GM21576 (cell line): ENCODE data around the gene PLEKHG2.

Experiments used
- ATAC-seq: cut with Tn5 transposase; IDR thresholded peaks from one replicate; pipeline ENCODE4 v1.9.1; 2021; ENCODE audit warnings: mild to moderate bottlenecking, moderate library complexity; ENCODE audit not compliant: unreplicated experiment

PLEKHG2 gene

GRCh38 chr19:39403331-39404312 is 8.8 kb upstream of the PLEKHG2 start:
- ATAC-seq = peak; percentile 14

- ATAC-seq = no peak
These were observed 7.1 kb upstream of the PLEKHG2 start for GRCh38 chr19:39405261-39405957.

- ATAC-seq = no peak
These were observed 6.4 kb upstream of the PLEKHG2 start for GRCh38 chr19:39405958-39406655.

GRCh38 chr19:39406656-39407409 is 5.6 kb upstream of the PLEKHG2 start, which contains the start of gene ZFP36:
TSS of gene ZFP36 (plus strand) at chr19:39406847. CDS start at chr19:39406905, 58 bp downstream.
- no peak for ATAC-seq

GRCh38 chr19:39407410-39407659 is 5.1 kb upstream of the PLEKHG2 start:
- ATAC-seq = no peak

DNA sequence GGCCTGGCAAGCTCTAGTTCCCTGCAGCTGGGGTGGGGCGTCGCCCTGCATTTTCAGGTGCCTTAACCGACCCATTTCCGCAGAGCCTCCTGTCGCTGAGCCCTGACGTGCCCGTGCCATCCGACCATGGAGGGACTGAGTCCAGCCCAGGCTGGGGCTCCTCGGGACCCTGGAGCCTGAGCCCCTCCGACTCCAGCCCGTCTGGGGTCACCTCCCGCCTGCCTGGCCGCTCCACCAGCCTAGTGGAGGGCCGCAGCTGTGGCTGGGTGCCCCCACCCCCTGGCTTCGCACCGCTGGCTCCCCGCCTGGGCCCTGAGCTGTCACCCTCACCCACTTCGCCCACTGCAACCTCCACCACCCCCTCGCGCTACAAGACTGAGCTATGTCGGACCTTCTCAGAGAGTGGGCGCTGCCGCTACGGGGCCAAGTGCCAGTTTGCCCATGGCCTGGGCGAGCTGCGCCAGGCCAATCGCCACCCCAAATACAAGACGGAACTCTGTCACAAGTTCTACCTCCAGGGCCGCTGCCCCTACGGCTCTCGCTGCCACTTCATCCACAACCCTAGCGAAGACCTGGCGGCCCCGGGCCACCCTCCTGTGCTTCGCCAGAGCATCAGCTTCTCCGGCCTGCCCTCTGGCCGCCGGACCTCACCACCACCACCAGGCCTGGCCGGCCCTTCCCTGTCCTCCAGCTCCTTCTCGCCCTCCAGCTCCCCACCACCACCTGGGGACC is 4.6 kb upstream of the PLEKHG2 start:
- ATAC-seq = no peak

- no peak for ATAC-seq
These were observed 3.9 kb upstream of the PLEKHG2 start for GRCh38 chr19:39408392-39409207.

DNA sequence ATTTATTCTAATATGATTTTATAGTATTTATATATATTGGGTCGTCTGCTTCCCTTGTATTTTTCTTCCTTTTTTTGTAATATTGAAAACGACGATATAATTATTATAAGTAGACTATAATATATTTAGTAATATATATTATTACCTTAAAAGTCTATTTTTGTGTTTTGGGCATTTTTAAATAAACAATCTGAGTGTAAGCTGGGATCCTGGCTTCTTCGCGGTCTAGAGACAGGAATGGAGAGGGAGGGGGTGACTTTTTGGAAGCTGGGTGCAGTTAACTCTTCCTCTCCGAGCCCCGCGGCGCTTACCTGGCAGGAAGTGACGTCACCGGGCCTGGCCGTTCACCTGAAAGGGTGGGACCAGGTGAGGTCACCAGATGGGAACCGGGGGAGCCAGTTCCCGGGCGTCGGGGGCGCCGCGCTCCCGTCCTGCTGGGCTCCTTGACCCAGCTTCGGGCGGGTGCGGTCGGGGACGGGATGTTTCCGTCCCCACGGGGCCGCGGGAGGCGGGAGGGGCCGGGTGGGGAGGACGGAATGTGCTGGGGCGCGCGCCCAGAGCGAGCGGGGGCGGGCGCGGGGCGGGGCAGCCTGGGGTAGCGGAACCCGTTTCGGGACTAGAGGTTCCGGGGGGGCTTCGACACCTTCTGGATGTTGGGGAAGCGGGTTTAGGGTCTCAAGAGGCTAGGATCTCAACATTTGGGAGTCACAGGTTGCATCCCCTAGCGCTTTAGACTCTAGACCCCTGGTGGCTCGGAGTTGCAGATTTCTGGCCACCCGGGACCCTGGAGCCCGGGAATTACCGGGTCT is 3.1 kb upstream of the PLEKHG2 start:
- ATAC-seq = no peak

DNA sequence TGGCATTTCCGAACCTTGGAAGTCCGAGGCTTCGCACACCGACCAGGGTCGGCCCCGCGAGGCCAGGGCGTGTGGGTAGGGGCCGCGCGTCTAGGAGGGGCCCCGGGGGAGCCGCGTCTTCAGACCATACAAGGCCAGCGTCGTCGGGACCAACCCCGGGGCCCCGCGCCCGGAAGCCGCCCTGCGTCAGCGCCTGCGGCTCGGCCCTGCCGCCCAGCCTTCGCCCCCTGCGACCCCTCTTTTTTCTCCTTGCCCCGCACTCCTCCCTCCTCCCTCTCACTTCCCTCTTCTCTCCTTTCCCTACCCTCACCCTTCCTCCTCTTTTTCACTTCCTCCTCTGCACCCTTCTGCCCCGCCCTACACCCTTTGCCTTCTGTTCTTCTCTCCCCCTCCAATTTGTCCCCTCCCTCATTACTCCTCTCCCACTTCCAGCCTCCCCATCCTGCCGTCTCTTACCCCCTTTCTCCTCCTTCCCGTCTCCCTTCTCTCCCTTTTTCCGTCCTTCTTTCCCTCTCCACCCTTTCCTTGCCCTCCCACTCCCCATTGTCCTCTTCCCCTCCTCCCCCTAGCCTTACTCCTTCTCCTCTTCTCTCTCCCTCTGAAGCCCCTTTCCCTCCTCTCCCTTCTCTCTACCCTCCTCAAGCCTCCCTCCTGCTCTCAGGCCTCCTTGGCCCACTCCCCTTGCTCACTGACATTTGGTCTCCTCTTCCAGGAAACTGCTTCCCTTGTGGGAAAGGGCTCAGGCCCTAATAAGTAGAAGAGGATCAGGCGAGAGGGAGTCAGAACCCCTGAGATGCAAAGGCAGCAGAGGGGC is 2.2 kb upstream of the PLEKHG2 start:
- ATAC-seq = no peak

GRCh38 chr19:39410831-39411080 is 1.7 kb upstream of the PLEKHG2 start:
- ATAC-seq = no peak

- no peak for ATAC-seq
These were observed 1.2 kb upstream of the PLEKHG2 start for GRCh38 chr19:39411081-39411831.

DNA sequence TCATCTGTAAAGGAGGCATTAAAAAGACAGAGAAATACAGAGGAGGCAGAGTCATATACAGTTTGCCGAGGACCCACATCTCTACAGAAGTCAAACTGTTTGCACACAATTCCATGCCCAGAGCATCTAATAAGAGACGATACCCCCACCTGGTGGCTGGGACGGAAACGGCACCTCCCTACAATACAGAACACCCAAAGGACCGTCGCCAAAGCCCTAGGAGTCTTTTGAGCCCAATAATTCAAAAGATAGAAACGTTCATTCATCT is 703 bp upstream of the PLEKHG2 start:
- peak; percentile 17 for ATAC-seq

DNA sequence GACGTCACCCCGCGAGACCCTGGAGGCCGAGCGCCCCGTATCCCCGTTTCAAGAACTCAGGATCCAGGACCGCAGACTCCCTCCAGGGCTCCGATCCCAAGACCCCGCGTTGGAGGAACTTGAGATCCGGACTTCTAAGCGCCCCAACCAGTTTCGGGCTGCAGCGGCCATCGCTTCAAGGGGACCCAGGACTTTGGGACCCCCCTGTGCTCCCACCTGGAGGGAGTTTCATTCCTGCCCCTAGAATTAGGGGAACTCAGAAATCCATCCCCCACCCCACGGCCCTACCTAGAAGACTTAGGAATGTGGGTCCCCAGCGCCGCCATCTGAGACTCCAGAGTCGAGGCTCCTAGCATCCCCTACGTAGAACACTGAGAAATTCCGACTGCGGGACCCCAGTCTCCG is 400 bp downstream of the PLEKHG2 start:
- ATAC-seq = no peak

DNA sequence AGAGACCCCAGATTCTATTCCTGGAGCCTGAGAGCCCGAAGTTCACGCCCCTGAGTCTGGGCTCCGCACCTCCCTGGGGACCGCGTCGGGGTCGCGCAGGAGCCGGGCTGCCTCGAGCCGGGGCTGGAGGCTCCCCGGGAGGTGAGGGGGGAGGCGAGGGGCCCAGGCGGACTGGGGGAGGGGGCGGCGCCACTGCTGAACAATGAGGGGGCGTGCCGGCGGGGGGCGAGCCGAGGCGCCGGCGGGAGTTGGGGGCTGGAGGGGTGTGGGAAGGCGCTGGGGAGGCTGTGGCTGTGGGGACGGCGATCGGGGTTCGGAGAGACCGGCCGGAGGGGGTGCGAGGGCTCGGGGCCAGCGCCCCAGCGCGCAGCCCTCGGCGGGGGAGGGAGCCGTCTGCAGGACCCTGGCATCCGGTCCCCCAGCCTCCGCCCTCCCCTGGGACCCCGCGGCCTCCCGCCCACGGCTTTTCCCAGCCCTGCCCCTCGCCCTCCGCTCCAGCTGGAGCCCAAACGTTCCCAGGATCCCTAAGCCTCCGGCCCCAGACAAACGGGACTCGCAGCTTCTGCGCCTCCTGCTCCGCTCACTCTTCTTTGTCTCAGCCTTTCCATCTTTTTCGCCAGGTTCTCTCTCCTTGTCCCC is 922 bp downstream of the PLEKHG2 start:
- no peak for ATAC-seq

- ATAC-seq = no peak
These were observed 1.6 kb downstream of the PLEKHG2 start for GRCh38 chr19:39413911-39414608.
